K562 (cell line): ENCODE measurements around the gene PQBP1. TPM values are rescaled to one million over a fixed set of nuclear protein-coding genes. Genes with fewer than 3 reads are reported as not detected.

ENCODE experiments used
- CLOCK ChIP-seq: fragments of 250-450 bp; sonication (Bioruptor Pico); IDR thresholded peaks from 2 replicates; pipeline ENCODE4 v1.4.0; 2020; ENCODE audit warnings: mild to moderate bottlenecking, moderate library complexity, borderline replicate concordance
- E2F4 ChIP-seq: sonication (generic); formaldehyde crosslinking; IDR thresholded peaks from 2 replicates; pipeline ENCODE4 v1.8.0; 2022; ENCODE audit warnings: mild to moderate bottlenecking, low read depth, missing genetic modification reagents
- ESRRA ChIP-seq: fragments of 450-650 bp; IDR thresholded peaks from 2 replicates; pipeline ENCODE4 v1.6.1; 2014; ENCODE audit warnings: low read depth, mild to moderate bottlenecking, moderate library complexity, borderline replicate concordance
- HDAC1 ChIP-seq, 2 experiments: fragments of 450-650 bp; IDR thresholded peaks; 2 replicates each; pipeline ENCODE4 v1.6.1; 2016 to 2017; ENCODE audit warnings: inconsistent platforms in 1 of 2, mild to moderate bottlenecking in 1 of 2, moderate library complexity in 1 of 2
- HMGXB4 ChIP-seq: sonication (generic); formaldehyde crosslinking; IDR thresholded peaks from 2 replicates; pipeline ENCODE4 v1.8.1; 2023; ENCODE audit warnings: mild to moderate bottlenecking, missing genetic modification reagents
- JUND ChIP-seq, 2 experiments: IDR thresholded peaks; 2 replicates in 1 of 2; 3 replicates in 1 of 2; pipeline ENCODE4 v1.6.1; 2011; ENCODE audit warnings: borderline replicate concordance in 2 of 2, low read depth in 2 of 2, low read length in 2 of 2, improper control_type of control experiment in 1 of 2, missing biosample characterization in 1 of 2, missing genetic modification characterization in 1 of 2, missing genetic modification reagents in 1 of 2
- MIER1 ChIP-seq: fragments of 450-650 bp; IDR thresholded peaks from 2 replicates; pipeline ENCODE4 v1.6.1; 2016; ENCODE audit warnings: antibody characterized with exemption, mild to moderate bottlenecking, low read depth
- NBN ChIP-seq: fragments of 450-650 bp; IDR thresholded peaks from 2 replicates; pipeline ENCODE4 v1.6.1; 2016; ENCODE audit warnings: low read depth, mild to moderate bottlenecking
- NUFIP1 ChIP-seq: fragments of 450-650 bp; IDR thresholded peaks from 2 replicates; pipeline ENCODE4 v1.6.1; 2018; ENCODE audit not compliant: partially characterized antibody
- RUNX1 ChIP-seq: sonication (generic); IDR thresholded peaks from 2 replicates; pipeline ENCODE4 v1.6.1; 2016; ENCODE audit warnings: antibody characterized with exemption, low read depth
- SREBF1 ChIP-seq: fragments of 150-350 bp; IDR thresholded peaks from 2 replicates; pipeline ENCODE4 v1.6.1; 2014; ENCODE audit warnings: antibody characterized with exemption, low read depth, low read length, borderline replicate concordance
- TEAD4 ChIP-seq, 2 experiments: sonication (generic) in 1 of 2; formaldehyde crosslinking in 1 of 2; IDR thresholded peaks; 2 replicates each; pipeline versions ENCODE4 v1.6.1 to v1.8.0; 2012 to 2022; ENCODE audit warnings: borderline replicate concordance in 1 of 2, inconsistent platforms in 1 of 2, low read length in 1 of 2, mild to moderate bottlenecking in 1 of 2, missing genetic modification reagents in 1 of 2
- TGIF2 ChIP-seq: sonication (generic); formaldehyde crosslinking; IDR thresholded peaks from 2 replicates; pipeline ENCODE4 v1.8.1; 2022; ENCODE audit warnings: mild to moderate bottlenecking, missing genetic modification reagents, moderate library complexity
- XRCC3 ChIP-seq: fragments of 450-650 bp; IDR thresholded peaks from 2 replicates; pipeline ENCODE4 v1.6.1; 2017; ENCODE audit warnings: mild to moderate bottlenecking, moderate library complexity
- ZBTB9 ChIP-seq: fragments of 450-650 bp; formaldehyde crosslinking; IDR thresholded peaks from 2 replicates; pipeline ENCODE4 v1.4.0; 2020; ENCODE audit warnings: mild to moderate bottlenecking, moderate library complexity
- ZNF140 ChIP-seq: fragments of 250-450 bp; sonication (Bioruptor Pico); IDR thresholded peaks from 2 replicates; pipeline ENCODE4 v1.8.0; 2021; ENCODE audit warnings: moderate library complexity, mild to moderate bottlenecking, inconsistent platforms
- ZNF639 ChIP-seq, 2 experiments: fragments of 200-800 bp in 1 of 2; sonication (Bioruptor generic) in 1 of 2; sonication (generic) in 1 of 2; formaldehyde crosslinking in 1 of 2; IDR thresholded peaks in 1 of 2; conservative IDR thresholded peaks in 1 of 2; 2 replicates each; pipeline versions ENCODE4 v1.5.0 to v1.6.1; 2016 to 2020; ENCODE audit warnings: missing compliant biosample characterization in 1 of 2, missing genetic modification characterization in 1 of 2, missing genetic modification reagents in 1 of 2
- ZSCAN29 ChIP-seq: fragments of 450-650 bp; IDR thresholded peaks from 2 replicates; pipeline ENCODE4 v1.6.1; 2017
- polyA plus RNA-seq, 8 experiments: library from polyadenylated mRNA; depleted of rRNA in 4 of 8; stranded (reverse) in 5 of 8; unstranded in 3 of 8; fragments of >200 nt; fragmentation: Nextera tagmentation in 2 of 8; fragmentation: Illumina TruSeq in 1 of 8; extraction: Ambion mirVana in 2 of 8; extraction: Trizol in 1 of 8; gene quantifications; 2 replicates each; pipeline versions ENCODE4 v1.2.1 to v1.2.3, GENCODE V29; 2011 to 2014; ENCODE audit warnings: inconsistent platforms in 1 of 8, missing spikeins in 1 of 8
- total RNA-seq, 7 experiments: library from RNA; depleted of rRNA in 6 of 7; stranded (reverse); fragments of >200 nt in 6 of 7; fragmentation: Illumina TruSeq in 2 of 7; extraction: Trizol in 2 of 7; gene quantifications; 2 replicates each; pipeline versions ENCODE4 v1.2.1 to v1.2.3, GENCODE V29; 2011 to 2021; ENCODE audit warnings: low replicate concordance in 1 of 7

PQBP1 gene
- total and polyA plus RNA-seq, 9 of the 15 experiments (the other 6 are each of a cell fraction or from before 2014, with no cell fraction given), result 41.3 to 262 (median 112) TPM

GRCh38 chrX:48940404-48940955, 42.8 kb downstream of the PQBP1 start (continued):
- TF ChIP-seq CLOCK (CRISPR knock-in tag) (no peak), SREBF1 (no peak), NBN (no peak), TEAD4 (IDR thresholded peaks at IDR 0.05; ENCODE audit: low read length) (peak; percentile 82), TEAD4 (CRISPR knock-in tag; IDR thresholded peaks at IDR 0.05; ENCODE audit: borderline replicate concordance) (no peak), MIER1 (no peak), HDAC1 (IDR thresholded peaks at IDR 0.05) (peak; percentile 48 to 91; a peak in 3 of 4 replicates), ZSCAN29 (no peak), ZNF140 (CRISPR knock-in tag) (no peak), NUFIP1 (no peak), TGIF2 (CRISPR knock-in tag) (no peak), ZNF639 (CRISPR knock-in tag; conservative IDR thresholded peaks at IDR 0.05 in 1 of 2, IDR thresholded peaks at IDR 0.05 in 1 of 2) (peak in 1 of 2 experiments; percentile 85; a peak in 2 of 4 replicates), RUNX1 (0 out of 2 replicates have a peak, but pooled peaks have one; percentile 41), HMGXB4 (no peak), E2F4 (CRISPR knock-in tag) (no peak), ZBTB9 (CRISPR knock-in tag) (0 out of 2 replicates have a peak, but pooled peaks have one; percentile 45), ESRRA (no peak), XRCC3 (no peak), JUND (IDR thresholded peaks at IDR 0.05; ENCODE audit: borderline replicate concordance, low read depth, low read length) (peak; percentile 59), JUND (tag; IDR thresholded peaks at IDR 0.05; ENCODE audit: borderline replicate concordance, low read depth, low read length) (peak; percentile 70; the same call in 1 of the 3 replicates)
